Measurements from ENCODE around the gene ZSCAN4.

The ZSCAN4 gene, protein sequence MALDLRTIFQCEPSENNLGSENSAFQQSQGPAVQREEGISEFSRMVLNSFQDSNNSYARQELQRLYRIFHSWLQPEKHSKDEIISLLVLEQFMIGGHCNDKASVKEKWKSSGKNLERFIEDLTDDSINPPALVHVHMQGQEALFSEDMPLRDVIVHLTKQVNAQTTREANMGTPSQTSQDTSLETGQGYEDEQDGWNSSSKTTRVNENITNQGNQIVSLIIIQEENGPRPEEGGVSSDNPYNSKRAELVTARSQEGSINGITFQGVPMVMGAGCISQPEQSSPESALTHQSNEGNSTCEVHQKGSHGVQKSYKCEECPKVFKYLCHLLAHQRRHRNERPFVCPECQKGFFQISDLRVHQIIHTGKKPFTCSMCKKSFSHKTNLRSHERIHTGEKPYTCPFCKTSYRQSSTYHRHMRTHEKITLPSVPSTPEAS

GRCh38 chr19:57668635-57669034 lies at the start of gene ZSCAN4:
ZSCAN4 (plus strand) TSS chr19:57668935; CDS start chr19:57676146, 7,211 bp downstream.
- no peak for DNase-seq

GRCh38 chr19:57620673-57621348 lies 47.9 kb upstream of the ZSCAN4 start:
- no peak for DNase-seq

DNA sequence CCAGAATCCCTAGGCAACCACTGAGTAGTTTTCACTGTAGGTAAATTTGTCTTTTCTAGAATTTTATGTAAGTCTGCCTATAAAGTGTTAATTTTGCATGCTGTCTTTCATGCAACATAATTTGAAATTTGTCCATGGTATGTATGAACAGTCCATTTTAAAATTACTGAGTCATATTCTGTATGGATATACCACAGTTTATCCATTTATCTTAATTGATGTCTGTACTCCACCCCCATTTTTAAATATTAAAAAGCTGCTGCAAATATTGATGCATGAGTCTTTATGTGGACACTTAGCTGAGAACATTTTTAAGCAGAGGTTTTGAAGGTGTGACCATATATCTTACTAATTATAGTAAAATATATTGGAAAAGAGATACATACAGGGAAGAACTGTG lies 45.6 kb upstream of the ZSCAN4 start:
- no peak for DNase-seq

DNA sequence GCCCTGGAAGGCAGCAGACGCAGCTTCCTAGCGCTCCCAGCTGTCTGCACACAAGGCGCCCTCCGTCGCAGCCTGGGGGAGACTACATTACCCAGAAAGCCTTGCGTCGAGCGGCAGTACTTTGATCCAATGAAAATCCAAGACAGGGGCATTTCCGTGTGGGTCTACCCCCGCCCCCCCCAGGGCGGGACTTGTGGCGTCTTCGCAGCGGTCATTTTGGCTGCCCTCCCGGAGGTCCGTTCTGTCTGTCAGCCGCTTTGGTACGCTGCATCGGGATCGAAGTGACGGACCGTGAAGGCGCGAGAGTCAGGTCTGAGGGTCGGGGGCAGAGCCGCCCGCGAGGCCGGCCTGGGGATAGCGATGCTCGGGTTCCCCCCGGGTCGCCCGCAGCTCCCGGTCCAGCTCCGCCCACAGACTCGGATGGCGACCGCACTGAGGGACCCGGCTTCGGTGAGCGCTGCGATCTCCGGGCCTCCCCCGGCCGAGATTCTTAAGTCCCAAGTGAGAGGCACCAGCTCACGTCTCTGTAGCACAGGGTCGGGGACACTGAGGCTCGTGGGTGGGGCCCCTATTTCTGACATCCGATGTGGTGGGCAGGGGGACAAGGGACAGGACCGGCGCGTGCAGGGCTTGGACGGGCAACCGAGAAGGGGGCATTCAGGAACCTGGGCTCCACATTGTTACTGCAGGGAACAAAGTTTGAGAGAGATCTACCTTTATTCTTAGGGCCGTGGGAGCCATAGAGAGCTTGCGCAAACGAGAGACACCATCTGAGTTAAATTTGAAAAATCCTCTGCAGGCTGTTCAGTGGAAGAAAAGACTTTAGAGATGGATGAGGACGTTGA lies 35.5 kb upstream of the ZSCAN4 start, which contains the start of gene ZNF211:
Gene ZNF211, plus strand, starts transcription at position 182 of the 845 bp plus-strand sequence. Its CDS starts 179 bp downstream, at position 361.
- peak; percentile 28 to 81 (median 70) for DNase-seq

- no peak for DNase-seq
These were observed 35.0 kb upstream of the ZSCAN4 start for GRCh38 chr19:57633832-57634131.

DNA sequence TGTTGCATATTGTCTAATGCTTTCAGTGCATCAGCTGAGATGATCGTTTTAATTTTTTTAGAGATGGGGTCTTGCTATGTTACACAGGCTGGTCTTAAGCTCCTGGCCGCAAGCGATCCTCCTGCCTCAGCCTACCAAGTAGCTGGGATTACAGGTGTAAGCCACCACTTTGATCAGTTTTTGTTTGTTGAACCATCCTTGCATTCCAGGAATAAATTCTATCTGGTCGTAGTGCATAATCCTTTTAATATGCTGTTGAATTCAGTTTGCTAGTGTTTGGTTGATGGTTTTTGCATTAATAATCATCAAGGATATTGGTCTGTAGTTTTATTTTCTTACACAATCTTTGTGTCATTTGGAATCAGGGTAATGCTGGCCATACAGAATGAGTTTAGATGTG lies 31.4 kb upstream of the ZSCAN4 start:
- no peak for DNase-seq

DNA sequence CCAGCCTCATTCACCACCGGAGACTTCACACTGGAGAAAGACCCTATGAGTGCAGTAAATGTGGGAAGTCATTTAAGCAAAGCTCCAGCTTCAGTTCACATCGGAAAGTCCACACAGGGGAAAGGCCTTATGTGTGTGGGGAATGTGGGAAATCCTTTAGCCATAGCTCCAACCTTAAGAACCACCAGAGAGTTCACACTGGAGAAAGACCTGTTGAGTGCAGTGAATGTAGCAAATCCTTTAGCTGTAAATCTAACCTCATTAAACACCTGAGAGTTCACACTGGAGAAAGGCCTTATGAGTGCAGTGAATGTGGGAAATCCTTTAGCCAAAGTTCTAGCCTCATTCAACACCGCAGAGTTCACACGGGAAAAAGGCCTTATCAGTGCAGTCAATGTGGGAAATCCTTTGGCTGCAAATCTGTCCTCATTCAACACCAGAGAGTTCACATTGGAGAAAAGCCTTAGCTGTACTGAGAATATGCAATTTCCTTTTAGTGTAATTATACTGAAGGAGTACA lies 27.0 kb upstream of the ZSCAN4 start:
- DNase-seq, result no peak

GRCh38 chr19:57642396-57643046 lies 26.2 kb upstream of the ZSCAN4 start:
- no peak for DNase-seq

DNA sequence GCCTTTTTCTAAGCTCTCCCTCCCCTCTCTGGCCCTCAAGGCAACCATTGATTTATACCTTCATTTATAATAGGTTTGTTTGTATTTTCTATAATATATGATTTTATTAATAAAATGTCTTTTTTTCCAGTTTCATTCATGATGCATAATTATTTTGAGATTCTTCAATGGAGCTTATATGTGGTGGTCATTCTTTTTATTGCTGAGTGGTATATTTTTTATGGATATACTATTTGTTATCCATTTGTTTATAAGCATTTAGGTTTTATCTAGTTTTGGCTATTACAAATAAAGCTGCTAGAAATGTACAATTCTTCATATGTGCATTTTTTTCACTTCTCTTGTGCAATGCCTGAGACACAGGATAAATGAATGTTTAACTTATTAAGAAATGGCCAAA lies 25.0 kb upstream of the ZSCAN4 start:
- no peak for DNase-seq

GRCh38 chr19:57648331-57649003 lies 20.3 kb upstream of the ZSCAN4 start:
- DNase-seq, result no peak

DNA sequence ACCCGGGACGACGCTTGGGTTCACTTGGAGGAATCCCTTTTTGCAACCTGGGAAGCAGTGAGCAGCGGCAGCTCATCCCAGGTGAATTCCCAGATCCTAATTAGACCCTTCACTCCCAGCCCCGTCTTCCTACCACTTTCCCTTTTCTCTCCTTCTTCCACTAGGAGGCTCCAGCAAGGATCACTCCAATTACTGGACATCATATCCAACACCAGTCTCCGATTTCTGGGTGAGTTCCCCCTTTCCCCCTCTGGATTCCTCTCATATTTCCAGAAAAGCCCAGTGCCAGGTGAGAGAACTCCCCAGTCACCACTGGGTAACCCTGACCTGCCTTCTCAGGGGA lies 17.1 kb upstream of the ZSCAN4 start:
- DNase-seq, result no peak

DNA sequence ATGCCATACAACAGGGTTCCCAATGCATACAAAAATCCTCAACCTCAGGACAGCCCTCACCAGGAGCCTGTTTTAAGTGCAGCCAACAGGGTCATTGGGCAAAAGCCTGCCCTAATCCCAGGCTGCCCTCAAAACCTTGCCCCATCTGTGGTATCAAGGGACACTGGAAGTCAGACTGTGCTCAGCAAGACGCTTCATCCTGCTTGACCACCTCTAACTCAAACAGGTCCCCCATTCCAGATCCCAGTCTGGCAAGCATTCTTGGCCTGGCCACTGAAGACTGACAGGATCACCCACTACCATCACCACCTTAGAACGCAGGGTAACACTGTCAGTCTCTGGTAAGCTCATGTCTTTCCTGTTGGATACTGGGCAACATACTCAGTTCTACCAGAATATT lies 15.0 kb upstream of the ZSCAN4 start:
- DNase-seq, result no peak

GRCh38 chr19:57655443-57655842 lies 13.3 kb upstream of the ZSCAN4 start:
- DNase-seq, result no peak

GRCh38 chr19:57656346-57656745 lies 12.4 kb upstream of the ZSCAN4 start:
- DNase-seq, result no peak

- no peak for DNase-seq
These were observed 4.2 kb upstream of the ZSCAN4 start for GRCh38 chr19:57664269-57665127.

GRCh38 chr19:57665261-57665806 lies 3.4 kb upstream of the ZSCAN4 start:
- DNase-seq, result no peak

- no peak for DNase-seq
These were observed 1.5 kb upstream of the ZSCAN4 start for GRCh38 chr19:57667228-57667627.

DNA sequence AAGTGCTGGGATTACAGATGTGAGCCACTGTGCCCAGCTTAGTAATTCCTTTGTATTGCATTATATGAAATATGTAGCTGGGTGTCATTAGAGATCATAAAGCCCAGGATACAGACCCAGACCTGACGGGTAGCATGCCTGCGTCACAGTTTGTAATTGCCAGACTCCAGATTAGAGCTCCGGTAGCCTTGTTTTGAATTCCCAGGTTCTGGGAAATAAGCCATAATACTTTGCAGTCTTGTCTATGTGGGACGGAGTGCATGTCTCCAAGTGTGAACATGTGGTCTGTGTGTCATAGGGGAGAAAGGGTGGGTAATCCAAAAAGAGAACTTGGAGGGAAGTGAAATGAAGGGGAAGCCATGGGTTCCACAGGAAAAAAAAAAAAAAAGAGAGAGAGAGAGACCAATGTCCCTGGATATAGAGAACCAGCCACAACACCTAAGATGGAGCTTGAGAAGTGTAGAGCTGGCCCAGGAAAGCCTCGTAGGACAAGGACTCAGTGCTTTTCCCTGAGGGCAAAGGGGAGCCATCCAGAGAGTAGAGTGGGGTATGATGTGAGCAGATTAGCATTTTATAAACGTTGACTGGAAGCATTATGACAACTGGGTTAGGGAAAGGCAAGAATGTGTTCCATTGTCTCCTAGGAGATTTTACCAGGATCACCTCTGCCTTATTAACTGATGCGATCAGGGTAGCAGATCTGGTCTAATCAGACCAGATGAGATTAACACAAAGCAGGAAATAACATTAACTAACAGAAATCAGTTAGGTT lies 2.6 kb downstream of the ZSCAN4 start:
- DNase-seq, result no peak

GRCh38 chr19:57672466-57672865 lies 3.7 kb downstream of the ZSCAN4 start:
- no peak for DNase-seq

DNA sequence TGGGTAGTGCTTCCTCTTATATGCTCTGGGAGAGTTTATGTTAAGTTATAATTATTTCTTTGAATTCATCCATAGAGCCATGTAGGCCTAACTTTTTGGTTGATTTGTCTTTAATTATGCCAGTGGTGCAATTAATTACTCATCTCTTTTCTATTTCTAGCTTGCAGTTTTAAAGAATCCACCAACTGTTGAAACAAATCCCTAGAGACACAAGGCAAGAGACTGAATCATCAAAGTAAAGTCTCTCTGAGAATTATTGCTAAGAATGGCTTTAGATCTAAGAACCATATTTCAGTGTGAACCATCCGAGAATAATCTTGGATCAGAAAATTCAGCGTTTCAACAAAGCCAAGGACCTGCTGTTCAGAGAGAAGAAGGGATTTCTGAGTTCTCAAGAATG lies 7.1 kb downstream of the ZSCAN4 start:
- DNase-seq, result no peak
